ENCODE data around the gene TCAIM. TPM values are rescaled to one million over a fixed set of nuclear protein-coding genes. Genes with fewer than 3 reads are reported as not detected.
A peak's percentile ranks its signal among the peaks of the same experiment; 100 is the strongest.

The TCAIM gene
- total and polyA plus RNA-seq, 4 donors = 29.9 to 61.0 (median 37.5) TPM

DNA sequence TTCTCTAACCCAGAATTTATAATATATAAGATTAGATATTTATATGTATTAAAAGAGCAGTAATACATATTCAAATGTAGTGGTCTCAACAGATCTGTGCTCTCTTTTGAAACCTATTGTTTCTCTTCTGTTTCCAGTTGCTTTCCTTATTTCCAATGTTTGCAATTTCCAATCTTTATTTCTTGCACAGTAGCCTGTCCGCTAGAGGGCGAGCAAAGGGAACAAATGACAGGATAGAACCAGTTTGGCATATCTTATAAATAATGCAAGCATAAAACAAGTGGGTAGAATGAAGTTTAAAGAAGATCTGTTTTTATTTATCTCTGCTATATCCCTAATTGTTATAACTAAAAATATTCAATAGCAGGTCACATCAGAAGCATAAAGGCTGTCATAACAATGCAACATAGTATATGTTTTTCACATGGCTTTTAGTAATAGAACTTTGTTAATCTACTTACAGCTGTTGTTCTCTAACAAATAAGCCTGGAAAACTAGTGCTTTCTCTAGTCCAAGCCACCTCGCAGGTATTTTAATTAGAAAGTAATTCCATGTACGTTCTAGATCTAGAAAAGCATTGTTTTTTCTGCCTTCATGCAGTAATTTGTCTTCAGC, 15.1 kb upstream of the TCAIM start:
- no peaks in the 10 kb centered on the region for H3K27me3 ChIP-seq (ENCODE audit: control insufficient read depth, insufficient read depth, low read length)
- no peaks in the 10 kb centered on the region for H3K4me1 ChIP-seq (ENCODE audit: control insufficient read depth, insufficient read depth, low read length)
- H3K36me3 ChIP-seq (ENCODE audit: control insufficient read depth, insufficient read depth, low read length) = no peaks in the 10 kb centered on the region
- peak in 5 of 6 donors; percentile 36 to 93 (median 69) for DNase-seq (ENCODE audit: low read depth in 4 of 6, low spot score in 6 of 6)
- no CpG with 5 or more reads among the region's 4 CpGs for WGBS (ENCODE audit: insufficient coverage)
- H3K9me3 ChIP-seq (ENCODE audit: control insufficient read depth, insufficient read depth, low read length) = no peaks in the 10 kb centered on the region
- no peak overlapping the region for H3K4me3 ChIP-seq (ENCODE audit: low read depth, low read length)
- no peak overlapping the region for H3K27ac ChIP-seq (ENCODE audit: low read depth, low read length)

DNA sequence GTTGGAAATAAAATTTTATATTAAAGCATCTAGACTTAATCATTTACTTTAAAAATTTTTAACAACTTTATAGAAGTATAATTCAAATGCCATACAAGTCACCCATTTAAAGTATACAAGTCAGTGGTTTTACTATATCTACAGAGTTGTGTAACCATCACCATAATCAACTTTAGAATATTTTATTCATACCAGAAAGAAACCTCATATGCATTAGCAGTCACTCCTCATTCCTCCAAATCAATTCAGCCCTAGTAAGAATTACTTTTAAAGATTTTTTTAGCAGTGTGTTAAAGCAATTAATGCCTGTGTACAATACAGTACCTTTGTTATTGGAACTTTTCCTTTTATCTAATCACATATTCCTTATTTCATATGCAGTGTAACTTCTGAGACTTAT, 14.0 kb upstream of the TCAIM start:
- H3K36me3 ChIP-seq (ENCODE audit: control insufficient read depth, insufficient read depth, low read length) = no peaks in the 10 kb centered on the region

DNA sequence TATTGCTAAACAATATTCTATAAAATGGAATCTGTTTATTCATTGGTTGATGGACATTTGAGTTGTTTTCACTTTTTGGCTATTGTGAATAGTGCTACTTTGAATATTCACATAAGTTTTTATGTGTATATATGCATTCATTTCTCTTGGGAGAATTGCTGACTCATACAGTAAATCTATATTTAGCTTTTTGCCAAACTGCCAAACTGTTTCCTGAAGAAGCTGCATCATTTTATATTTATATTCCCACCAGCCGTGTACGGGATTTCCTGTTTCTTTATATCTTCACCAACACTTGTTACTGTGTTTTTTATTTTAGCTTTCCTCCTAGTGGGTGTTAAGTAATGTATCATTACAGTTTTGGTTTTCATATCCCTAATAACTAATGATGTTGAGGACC, 12.5 kb upstream of the TCAIM start:
- no peak for DNase-seq (ENCODE audit: low read depth in 4 of 6, low spot score in 6 of 6)

More for the DNA sequence above, 14.0 kb upstream of the TCAIM start:
- no peaks in the 10 kb centered on the region for H3K27me3 ChIP-seq (ENCODE audit: control insufficient read depth, insufficient read depth, low read length)
- DNase-seq (ENCODE audit: low read depth in 4 of 6, low spot score in 6 of 6) = no peak
- no peak overlapping the region for H3K4me3 ChIP-seq (ENCODE audit: low read depth, low read length)
- no peak overlapping the region for H3K27ac ChIP-seq (ENCODE audit: low read depth, low read length)
- no peaks in the 10 kb centered on the region for H3K4me1 ChIP-seq (ENCODE audit: control insufficient read depth, insufficient read depth, low read length)
- no peaks in the 10 kb centered on the region for H3K9me3 ChIP-seq (ENCODE audit: control insufficient read depth, insufficient read depth, low read length)

DNA sequence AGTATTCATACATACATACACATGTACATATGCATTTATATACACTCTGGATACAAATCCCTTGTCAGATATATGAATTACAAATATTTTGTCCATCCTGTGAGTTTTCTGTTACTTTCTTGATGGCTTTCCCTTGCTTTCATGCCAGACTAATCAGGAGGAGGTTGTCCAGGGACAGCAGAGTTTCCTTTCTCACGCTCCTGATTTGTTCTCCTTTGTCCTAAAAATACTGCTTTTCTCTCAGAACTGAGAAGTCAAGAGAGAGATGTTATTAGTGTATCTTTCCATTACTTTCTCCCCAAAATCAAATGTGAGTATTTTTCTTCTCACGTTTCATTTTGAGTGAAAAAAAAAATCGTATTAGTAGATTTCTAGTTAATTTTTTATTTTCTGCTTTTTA, 12.1 kb upstream of the TCAIM start:
- no peak for DNase-seq (ENCODE audit: low read depth in 4 of 6, low spot score in 6 of 6)
- no peaks in the 10 kb centered on the region for H3K4me1 ChIP-seq (ENCODE audit: control insufficient read depth, insufficient read depth, low read length)
- H3K4me3 ChIP-seq (ENCODE audit: low read depth, low read length) = no peak overlapping the region
- H3K9me3 ChIP-seq (ENCODE audit: control insufficient read depth, insufficient read depth, low read length) = no peaks in the 10 kb centered on the region
- no peaks in the 10 kb centered on the region for H3K36me3 ChIP-seq (ENCODE audit: control insufficient read depth, insufficient read depth, low read length)
- no peak overlapping the region for H3K27ac ChIP-seq (ENCODE audit: low read depth, low read length)
- no CpG with 5 or more reads among the region's 3 CpGs for WGBS (ENCODE audit: insufficient coverage)
- no peaks in the 10 kb centered on the region for H3K27me3 ChIP-seq (ENCODE audit: control insufficient read depth, insufficient read depth, low read length)

More for the DNA sequence above, 12.5 kb upstream of the TCAIM start:
- H3K36me3 ChIP-seq (ENCODE audit: control insufficient read depth, insufficient read depth, low read length) = no peaks in the 10 kb centered on the region
- no CpG with 5 or more reads among the region's 2 CpGs for WGBS (ENCODE audit: insufficient coverage)
- H3K27ac ChIP-seq (ENCODE audit: low read depth, low read length) = no peak overlapping the region
- H3K9me3 ChIP-seq (ENCODE audit: control insufficient read depth, insufficient read depth, low read length) = no peaks in the 10 kb centered on the region
- H3K4me1 ChIP-seq (ENCODE audit: control insufficient read depth, insufficient read depth, low read length) = no peaks in the 10 kb centered on the region
- no peak overlapping the region for H3K4me3 ChIP-seq (ENCODE audit: low read depth, low read length)
- no peaks in the 10 kb centered on the region for H3K27me3 ChIP-seq (ENCODE audit: control insufficient read depth, insufficient read depth, low read length)

DNA sequence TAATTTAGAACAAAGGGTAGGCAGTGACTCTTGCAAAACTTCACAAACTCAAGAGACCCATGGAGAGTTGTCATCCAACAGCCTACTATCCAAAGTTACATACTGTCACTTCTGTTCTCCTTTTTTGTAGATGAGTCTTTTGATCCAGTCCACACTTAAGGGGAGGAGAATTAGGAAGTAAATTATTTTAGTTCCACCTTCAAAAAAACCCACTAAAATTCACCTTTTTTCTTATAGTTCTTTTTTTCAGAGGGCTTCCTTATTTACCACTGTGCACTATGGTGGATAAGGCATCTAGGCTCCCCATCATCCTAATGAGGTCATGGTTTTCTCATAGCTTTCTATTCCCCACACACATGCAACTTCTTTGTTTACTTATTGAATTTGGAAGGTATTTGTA, 8.6 kb upstream of the TCAIM start:
- no peaks in the 10 kb centered on the region for H3K9me3 ChIP-seq (ENCODE audit: control insufficient read depth, insufficient read depth, low read length)
- no peaks in the 10 kb centered on the region for H3K4me1 ChIP-seq (ENCODE audit: control insufficient read depth, insufficient read depth, low read length)
- H3K4me3 ChIP-seq (ENCODE audit: low read depth, low read length) = no peak overlapping the region
- no peak overlapping the region for H3K27ac ChIP-seq (ENCODE audit: low read depth, low read length)
- H3K36me3 ChIP-seq (ENCODE audit: control insufficient read depth, insufficient read depth, low read length) = no peaks in the 10 kb centered on the region
- DNase-seq (ENCODE audit: low read depth in 4 of 6, low spot score in 6 of 6) = no peak
- H3K27me3 ChIP-seq (ENCODE audit: control insufficient read depth, insufficient read depth, low read length) = no peaks in the 10 kb centered on the region

DNA sequence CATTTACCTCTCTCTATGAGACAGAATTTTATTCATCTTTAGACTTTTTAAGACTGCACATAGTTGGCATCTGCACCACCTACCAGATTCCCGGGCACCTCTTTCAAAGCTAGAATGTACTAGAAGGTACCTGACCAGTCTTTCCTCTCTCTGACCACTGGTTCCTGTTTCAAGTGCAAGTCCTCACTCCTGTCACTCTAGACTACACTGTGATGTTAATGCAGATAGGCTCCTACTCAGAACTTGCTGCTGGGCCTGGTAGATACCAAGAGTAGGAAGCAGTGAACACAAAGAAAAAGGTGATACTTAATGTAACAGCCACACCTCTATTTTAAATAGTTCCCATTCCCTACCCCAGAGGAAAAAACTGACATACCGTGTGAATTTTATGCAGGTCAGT, 8.1 kb upstream of the TCAIM start:
- Histone ChIP-seq H3K36me3 (ENCODE audit: control insufficient read depth, insufficient read depth, low read length) (no peaks in the 10 kb centered on the region), H3K9me3 (ENCODE audit: control insufficient read depth, insufficient read depth, low read length) (no peaks in the 10 kb centered on the region), H3K27me3 (ENCODE audit: control insufficient read depth, insufficient read depth, low read length) (no peaks in the 10 kb centered on the region), H3K27ac (ENCODE audit: low read depth, low read length) (no peak overlapping the region), H3K4me1 (ENCODE audit: control insufficient read depth, insufficient read depth, low read length) (no peaks in the 10 kb centered on the region), H3K4me3 (ENCODE audit: low read depth, low read length) (no peak overlapping the region)
- no CpG with 5 or more reads among the region's 2 CpGs for WGBS (ENCODE audit: insufficient coverage)
- DNase-seq (ENCODE audit: low read depth in 4 of 6, low spot score in 6 of 6) = no peak

DNA sequence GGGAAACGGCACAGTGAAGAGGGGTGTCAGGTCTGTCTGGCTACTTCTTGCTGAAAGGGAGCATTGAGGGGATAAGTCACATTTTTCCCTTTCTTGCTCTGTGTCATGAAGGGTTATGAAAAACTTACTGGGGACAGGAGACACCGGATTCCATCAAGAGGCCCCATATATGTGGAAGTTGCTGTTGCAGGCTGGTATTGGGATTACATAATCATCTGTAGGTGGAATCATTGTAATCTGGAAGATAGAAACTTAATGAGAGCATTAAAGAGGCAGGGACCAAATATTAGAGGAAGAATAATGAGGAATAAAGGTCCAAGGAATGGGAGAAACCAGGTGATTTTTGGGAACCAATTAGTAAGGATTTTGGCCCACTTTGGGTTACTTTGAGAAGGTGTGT, 4.2 kb upstream of the TCAIM start:
- no peak for DNase-seq (ENCODE audit: low read depth in 4 of 6, low spot score in 6 of 6)
- H3K27me3 ChIP-seq (ENCODE audit: control insufficient read depth, insufficient read depth, low read length) = no peaks in the 10 kb centered on the region
- no peaks in the 10 kb centered on the region for H3K36me3 ChIP-seq (ENCODE audit: control insufficient read depth, insufficient read depth, low read length)

DNA sequence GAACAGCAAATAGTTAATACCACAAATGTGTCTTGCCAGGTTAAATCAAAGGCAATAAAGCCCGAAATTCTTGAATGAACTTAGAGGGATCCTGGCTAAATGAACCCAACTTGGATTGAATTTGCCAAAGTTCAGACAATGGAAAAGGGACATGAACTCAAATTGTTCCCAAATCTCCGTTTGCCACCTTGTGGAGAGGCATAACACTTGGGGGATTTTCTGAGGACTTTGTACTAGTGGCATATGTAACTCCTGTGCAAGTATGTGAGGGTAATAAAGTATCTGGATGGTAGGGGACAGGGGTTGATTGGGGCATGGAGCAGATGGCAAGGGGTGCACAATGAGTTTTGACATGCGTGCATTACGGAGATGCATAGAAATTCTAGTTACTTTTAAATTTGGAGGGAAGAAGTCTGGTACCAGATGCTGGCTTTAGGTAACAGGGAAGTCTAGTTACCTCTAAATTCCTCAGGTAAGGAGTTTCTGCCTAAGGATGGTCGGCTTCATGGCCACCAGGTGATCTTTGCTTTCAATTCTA, 1.2 kb upstream of the TCAIM start:
- peak in 2 of 6 donors; percentile 7 to 22 for DNase-seq (ENCODE audit: low read depth in 4 of 6, low spot score in 6 of 6)
- WGBS (ENCODE audit: insufficient coverage) = 64% methylated on average over 4 of the region's 5 CpGs
- Histone ChIP-seq H3K9me3 (ENCODE audit: control insufficient read depth, insufficient read depth, low read length) (no peaks in the 10 kb centered on the region), H3K27me3 (ENCODE audit: control insufficient read depth, insufficient read depth, low read length) (no peaks in the 10 kb centered on the region), H3K4me3 (ENCODE audit: low read depth, low read length) (peak overlapping the region; percentile 98), H3K4me1 (ENCODE audit: control insufficient read depth, insufficient read depth, low read length) (no peaks in the 10 kb centered on the region), H3K27ac (ENCODE audit: low read depth, low read length) (peak overlapping the region; percentile 99), H3K36me3 (ENCODE audit: control insufficient read depth, insufficient read depth, low read length) (no peaks in the 10 kb centered on the region)

More for the DNA sequence above, 4.2 kb upstream of the TCAIM start:
- Histone ChIP-seq H3K4me1 (ENCODE audit: control insufficient read depth, insufficient read depth, low read length) (no peaks in the 10 kb centered on the region), H3K4me3 (ENCODE audit: low read depth, low read length) (no peak overlapping the region), H3K9me3 (ENCODE audit: control insufficient read depth, insufficient read depth, low read length) (no peaks in the 10 kb centered on the region), H3K27ac (ENCODE audit: low read depth, low read length) (no peak overlapping the region)
- no CpG with 5 or more reads among the region's 2 CpGs for WGBS (ENCODE audit: insufficient coverage)

DNA sequence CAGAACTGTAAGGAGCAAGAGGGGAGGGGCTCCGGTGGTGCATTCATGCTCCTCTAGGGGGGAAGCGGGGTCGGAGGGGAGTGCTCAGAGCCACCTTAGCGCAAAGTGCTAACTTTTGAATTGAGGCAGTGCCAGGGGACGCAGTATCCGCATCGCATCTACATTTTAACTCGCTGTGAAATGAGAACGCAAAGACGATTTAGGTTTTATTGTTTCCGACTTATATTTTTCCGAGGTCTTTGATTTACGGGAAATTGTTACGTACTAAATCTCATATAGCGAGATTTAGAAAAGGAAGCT, 212 bp downstream of the TCAIM start:
- Histone ChIP-seq H3K4me3 (ENCODE audit: low read depth, low read length) (peak overlapping the region; percentile 98), H3K27me3 (ENCODE audit: control insufficient read depth, insufficient read depth, low read length) (no peaks in the 10 kb centered on the region), H3K36me3 (ENCODE audit: control insufficient read depth, insufficient read depth, low read length) (no peaks in the 10 kb centered on the region), H3K9me3 (ENCODE audit: control insufficient read depth, insufficient read depth, low read length) (no peaks in the 10 kb centered on the region), H3K27ac (ENCODE audit: low read depth, low read length) (peak overlapping the region; percentile 99), H3K4me1 (ENCODE audit: control insufficient read depth, insufficient read depth, low read length) (no peaks in the 10 kb centered on the region)
- 0% methylated on average over 6 of the region's 15 CpGs for WGBS (ENCODE audit: insufficient coverage)
- no peak for DNase-seq (ENCODE audit: low read depth in 4 of 6, low spot score in 6 of 6)

DNA sequence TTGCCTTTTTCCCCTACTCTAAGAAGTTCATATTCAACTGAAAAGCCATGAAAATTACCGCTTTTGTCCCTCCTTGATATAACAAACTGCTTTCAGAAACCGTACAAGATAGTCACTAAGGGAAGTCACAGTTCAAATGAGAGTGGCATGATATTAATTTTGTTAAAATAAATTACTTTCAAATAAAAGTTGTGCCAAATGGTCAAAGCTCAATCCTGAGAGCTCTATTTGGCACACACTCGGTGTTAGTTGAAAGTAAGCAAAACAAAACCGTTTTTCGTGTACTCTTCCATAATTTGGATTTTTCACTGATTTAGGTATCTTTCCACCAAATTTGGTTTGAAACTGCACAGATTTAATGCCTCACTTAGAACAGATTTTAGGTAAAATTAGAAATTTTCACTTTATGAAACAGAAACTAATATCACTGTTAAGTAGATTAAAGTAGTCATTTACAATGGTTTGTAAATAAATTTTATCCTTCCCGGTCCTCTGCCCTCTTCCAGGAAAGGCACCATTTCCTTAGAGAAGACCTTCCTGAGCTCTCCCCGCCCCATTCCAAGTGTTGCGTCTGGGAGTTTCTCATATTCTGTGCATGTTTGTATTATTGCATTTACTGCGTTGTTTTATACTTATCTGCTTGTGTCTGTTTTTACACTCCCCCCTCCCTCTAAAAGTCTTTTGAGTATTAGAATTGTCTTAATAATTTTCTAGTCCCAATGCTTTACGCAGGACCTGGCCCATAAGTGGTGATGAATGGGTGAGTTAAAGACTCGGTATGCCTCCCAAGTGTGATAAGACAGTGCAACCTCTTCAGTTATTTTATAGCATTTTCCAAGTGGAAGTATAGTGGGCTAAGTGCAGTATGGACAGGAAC, 853 bp downstream of the TCAIM start:
- Histone ChIP-seq H3K36me3 (ENCODE audit: control insufficient read depth, insufficient read depth, low read length) (no peaks in the 10 kb centered on the region), H3K27me3 (ENCODE audit: control insufficient read depth, insufficient read depth, low read length) (no peaks in the 10 kb centered on the region), H3K27ac (ENCODE audit: low read depth, low read length) (peak overlapping the region; percentile 99), H3K4me1 (ENCODE audit: control insufficient read depth, insufficient read depth, low read length) (no peaks in the 10 kb centered on the region), H3K9me3 (ENCODE audit: control insufficient read depth, insufficient read depth, low read length) (no peaks in the 10 kb centered on the region), H3K4me3 (ENCODE audit: low read depth, low read length) (peak overlapping the region; percentile 98)
- DNase-seq (ENCODE audit: low read depth in 4 of 6, low spot score in 6 of 6) = peak in 1 of 6 donors; percentile 19
- WGBS (ENCODE audit: insufficient coverage) = no CpG with 5 or more reads among the region's 11 CpGs
